ENCODE measurements around the gene SOX6.
"Not testable (repeated sequence)": the region's sequence is repeated elsewhere in the genome, so short reads cannot be mapped to it uniquely, and the experiment has no call there.

- TF ChIP-seq, protein P1, sequence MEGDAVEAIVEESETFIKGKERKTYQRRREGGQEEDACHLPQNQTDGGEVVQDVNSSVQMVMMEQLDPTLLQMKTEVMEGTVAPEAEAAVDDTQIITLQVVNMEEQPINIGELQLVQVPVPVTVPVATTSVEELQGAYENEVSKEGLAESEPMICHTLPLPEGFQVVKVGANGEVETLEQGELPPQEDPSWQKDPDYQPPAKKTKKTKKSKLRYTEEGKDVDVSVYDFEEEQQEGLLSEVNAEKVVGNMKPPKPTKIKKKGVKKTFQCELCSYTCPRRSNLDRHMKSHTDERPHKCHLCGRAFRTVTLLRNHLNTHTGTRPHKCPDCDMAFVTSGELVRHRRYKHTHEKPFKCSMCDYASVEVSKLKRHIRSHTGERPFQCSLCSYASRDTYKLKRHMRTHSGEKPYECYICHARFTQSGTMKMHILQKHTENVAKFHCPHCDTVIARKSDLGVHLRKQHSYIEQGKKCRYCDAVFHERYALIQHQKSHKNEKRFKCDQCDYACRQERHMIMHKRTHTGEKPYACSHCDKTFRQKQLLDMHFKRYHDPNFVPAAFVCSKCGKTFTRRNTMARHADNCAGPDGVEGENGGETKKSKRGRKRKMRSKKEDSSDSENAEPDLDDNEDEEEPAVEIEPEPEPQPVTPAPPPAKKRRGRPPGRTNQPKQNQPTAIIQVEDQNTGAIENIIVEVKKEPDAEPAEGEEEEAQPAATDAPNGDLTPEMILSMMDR (conservative IDR thresholded peaks at IDR 0.05; ENCODE audit: low read length): not testable (repeated sequence)
- TF ChIP-seq EZH2phosphoT487 (IDR thresholded peaks at IDR 0.05; ENCODE audit: borderline replicate concordance): not testable (repeated sequence)
Measured at GRCh38 chr11:15922745-15923144, 433.6 kb downstream of the SOX6 start.

All from Loucy (cell line).